Measurements from ENCODE around the gene SSBP3.

GRCh38 chr1:54407154-54407403 lies 885 bp upstream of the SSBP3 start:
- TF ChIP-seq JUN (CRISPR knock-in tag; IDR thresholded peaks at IDR 0.05) (no peak), CBFB (CRISPR knock-in tag; IDR thresholded peaks at IDR 0.05; ENCODE audit: low read depth) (no peak), IRF2 (CRISPR knock-in tag; IDR thresholded peaks at IDR 0.05; ENCODE audit: borderline replicate concordance, low read depth) (no peak), HMGXB4 (CRISPR knock-in tag; IDR thresholded peaks at IDR 0.05) (no peak), CREB1 (CRISPR knock-in tag; IDR thresholded peaks at IDR 0.05) (no peak), ELF4 (CRISPR knock-in tag; IDR thresholded peaks at IDR 0.05; ENCODE audit: low read depth) (no peak), NR3C1 (CRISPR knock-in tag; conservative IDR thresholded peaks at IDR 0.05; ENCODE audit: low read depth) (no peak), ZBTB43 (CRISPR knock-in tag; IDR thresholded peaks at IDR 0.05) (no peak), E2F5 (CRISPR knock-in tag; IDR thresholded peaks at IDR 0.05) (no peak)
- TF ChIP-seq, protein P1, sequence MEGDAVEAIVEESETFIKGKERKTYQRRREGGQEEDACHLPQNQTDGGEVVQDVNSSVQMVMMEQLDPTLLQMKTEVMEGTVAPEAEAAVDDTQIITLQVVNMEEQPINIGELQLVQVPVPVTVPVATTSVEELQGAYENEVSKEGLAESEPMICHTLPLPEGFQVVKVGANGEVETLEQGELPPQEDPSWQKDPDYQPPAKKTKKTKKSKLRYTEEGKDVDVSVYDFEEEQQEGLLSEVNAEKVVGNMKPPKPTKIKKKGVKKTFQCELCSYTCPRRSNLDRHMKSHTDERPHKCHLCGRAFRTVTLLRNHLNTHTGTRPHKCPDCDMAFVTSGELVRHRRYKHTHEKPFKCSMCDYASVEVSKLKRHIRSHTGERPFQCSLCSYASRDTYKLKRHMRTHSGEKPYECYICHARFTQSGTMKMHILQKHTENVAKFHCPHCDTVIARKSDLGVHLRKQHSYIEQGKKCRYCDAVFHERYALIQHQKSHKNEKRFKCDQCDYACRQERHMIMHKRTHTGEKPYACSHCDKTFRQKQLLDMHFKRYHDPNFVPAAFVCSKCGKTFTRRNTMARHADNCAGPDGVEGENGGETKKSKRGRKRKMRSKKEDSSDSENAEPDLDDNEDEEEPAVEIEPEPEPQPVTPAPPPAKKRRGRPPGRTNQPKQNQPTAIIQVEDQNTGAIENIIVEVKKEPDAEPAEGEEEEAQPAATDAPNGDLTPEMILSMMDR (IDR thresholded peaks at IDR 0.05): no peak

Data from WTC11 (cell line).